Activated CD4-positive, alpha-beta T cell treated with anti-CD3 and anti-CD28 coated beads for 24 hours (primary cell): ENCODE data around the gene EMP1.

ENCODE experiments used
- DNase-seq, 2 donors: peaks; one replicate each; pipeline ENCODE4 v3.0.0-alpha.2; 2020; ENCODE audit warnings: low read depth in 2 of 2

EMP1 gene

DNA sequence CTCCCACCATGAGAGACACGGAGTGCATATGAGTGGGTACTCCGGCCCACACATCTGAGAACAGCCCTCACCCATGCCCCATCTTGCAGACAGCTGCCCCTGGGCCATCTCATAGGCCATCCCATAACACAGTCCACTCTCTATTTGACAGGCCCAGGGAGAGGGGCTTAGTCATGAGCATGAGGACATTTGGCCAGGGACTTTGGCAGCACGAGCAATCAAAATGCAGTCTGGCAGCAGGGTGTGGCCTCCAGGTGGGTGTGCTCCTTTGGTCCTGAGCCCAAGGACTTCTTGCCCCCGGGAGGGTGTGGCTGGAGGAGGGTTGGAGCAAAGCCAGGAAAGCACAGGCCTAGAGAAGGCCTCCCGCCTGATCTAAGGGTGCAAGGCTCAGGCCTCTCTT, 25.6 kb downstream of the EMP1 start:
- no peak for DNase-seq

- no peak for DNase-seq
These were observed 26.8 kb downstream of the EMP1 start for GRCh38 chr12:13223179-13223804.

- DNase-seq, result no peak
These were observed 27.4 kb downstream of the EMP1 start for GRCh38 chr12:13223941-13224340.

GRCh38 chr12:13227191-13227590, 30.7 kb downstream of the EMP1 start:
- no peak for DNase-seq

DNA sequence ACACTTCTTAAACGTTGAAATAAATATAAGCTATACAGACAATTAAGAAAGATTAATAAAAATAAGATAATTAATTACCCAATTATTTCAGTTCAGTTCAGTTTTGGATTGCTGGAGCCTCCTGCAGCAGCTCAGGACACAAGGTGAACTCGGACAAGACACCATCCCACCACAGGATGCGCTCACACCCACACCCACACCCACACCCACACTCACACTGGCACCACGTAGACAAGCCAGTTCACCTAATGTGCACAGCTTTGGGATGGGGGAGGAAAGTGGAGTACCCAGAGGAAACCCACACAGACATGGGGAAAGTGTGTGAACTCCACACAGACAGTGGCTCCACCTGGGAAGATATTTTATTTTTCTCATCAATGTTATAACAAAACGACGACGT, 32.1 kb downstream of the EMP1 start:
- no peak for DNase-seq

DNA sequence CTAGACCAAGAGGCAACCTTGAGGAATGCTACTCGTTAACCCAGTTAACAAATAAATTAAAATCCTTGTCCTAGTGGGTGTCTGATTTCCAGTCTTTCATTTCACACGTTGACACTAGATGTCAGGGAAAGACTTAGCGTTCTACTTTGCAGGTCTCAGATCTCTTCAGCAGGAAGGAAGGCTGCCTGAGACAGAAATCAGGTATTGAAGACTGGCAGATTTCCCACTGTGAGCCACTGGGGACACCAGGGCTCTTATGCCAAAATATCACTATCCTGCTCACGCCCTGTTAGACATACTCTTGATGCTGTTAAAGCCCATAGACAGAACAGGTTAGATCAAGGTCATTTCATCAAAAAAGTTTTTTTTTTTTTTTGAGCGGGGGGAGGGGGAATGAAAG, 33.0 kb downstream of the EMP1 start:
- DNase-seq, result no peak

DNA sequence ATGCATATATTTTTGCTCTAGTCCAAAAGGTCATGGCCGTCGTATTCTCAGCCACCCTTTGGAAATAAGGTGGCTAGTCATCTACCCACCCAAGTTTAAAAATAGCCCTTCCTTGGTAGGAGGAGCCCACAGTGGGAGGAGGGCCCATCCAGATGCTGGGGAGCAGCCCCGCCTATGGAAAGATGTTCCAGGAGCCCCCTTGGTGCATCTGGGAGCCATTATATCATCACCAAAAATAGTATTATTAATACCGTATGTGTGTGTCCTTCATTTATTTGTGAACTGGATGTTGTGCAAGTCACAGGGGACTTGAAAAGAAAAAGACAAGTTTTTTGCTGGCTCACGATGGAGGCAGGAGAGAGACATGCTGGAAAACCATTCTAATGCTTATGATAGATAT, 34.0 kb downstream of the EMP1 start:
- DNase-seq, result no peak

DNA sequence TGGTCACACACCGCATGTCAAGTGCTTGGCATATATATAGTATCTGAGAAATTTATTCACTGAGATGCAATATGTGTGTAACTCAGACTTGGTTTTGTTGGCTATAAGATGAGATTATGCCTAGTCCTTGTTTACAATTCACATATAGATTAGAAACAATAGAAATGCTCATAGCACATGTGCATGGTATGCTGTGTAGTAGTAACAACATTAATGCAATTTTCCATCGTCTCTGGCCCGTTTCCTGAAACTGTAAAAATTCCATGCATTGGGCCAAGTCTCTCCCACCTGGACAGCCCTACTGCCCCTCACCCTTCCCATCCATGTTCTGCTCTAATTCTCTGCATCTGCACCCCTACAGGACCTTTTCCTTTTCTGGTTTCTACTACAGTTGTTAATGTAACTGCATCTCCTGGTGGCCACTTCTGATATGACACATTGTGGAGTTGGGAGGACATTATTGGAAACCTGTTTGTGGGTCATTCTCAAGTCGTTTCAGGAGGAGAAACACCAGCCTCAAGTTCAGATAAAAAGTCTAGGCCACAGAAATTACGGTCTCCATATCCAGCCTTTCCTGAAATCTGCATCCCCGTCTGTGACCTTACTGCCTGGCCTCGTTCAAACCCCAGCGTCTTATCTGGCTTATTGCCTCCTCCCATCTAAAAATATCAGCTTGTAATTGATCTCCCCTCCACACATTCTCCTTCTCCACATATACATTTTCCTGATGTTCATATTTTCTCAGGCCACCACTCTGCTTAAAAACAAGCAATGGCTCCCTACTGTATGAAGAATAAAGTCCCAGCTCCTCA, 37.5 kb downstream of the EMP1 start:
- peak; percentile 17 to 24 for DNase-seq

- DNase-seq, result no peak
These were observed 41.7 kb downstream of the EMP1 start for GRCh38 chr12:13238204-13238603.

DNA sequence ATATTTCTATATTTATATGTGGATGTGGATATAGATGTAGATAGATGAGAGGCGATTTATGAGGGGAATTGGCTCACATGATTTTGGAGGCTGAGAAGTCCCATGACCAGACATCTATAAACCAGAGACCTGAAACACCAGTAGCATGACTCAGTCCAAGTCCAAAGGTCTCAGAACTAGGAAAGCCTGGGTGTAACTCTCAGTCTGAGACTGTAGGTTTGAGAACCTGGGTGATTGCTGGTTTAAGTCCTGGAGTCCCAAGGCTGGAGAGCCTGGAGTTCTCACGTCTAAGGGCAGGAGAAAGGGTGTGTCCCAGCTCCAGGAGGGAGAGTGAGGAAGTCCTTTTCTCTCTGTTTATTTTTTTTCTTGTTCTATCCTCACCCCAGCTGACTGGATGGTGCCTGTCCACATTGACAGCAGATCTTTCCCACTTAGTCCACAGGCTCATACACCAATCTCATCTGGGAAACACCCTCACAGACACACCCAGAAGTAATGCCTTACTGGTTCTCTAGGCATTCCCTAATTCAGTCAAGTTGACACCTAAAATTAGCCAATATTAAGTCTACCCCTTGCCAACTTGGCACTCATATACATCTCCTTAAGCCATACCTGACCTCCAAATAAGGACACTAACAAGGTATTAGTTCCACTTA, 45.4 kb downstream of the EMP1 start:
- DNase-seq, result no peak

- no peak for DNase-seq
These were observed 46.4 kb downstream of the EMP1 start for GRCh38 chr12:13242936-13243335.

- no peak for DNase-seq
These were observed 47.1 kb downstream of the EMP1 start for GRCh38 chr12:13243516-13244070.

- DNase-seq, result no peak
These were observed 51.1 kb downstream of the EMP1 start for GRCh38 chr12:13247596-13247995.

DNA sequence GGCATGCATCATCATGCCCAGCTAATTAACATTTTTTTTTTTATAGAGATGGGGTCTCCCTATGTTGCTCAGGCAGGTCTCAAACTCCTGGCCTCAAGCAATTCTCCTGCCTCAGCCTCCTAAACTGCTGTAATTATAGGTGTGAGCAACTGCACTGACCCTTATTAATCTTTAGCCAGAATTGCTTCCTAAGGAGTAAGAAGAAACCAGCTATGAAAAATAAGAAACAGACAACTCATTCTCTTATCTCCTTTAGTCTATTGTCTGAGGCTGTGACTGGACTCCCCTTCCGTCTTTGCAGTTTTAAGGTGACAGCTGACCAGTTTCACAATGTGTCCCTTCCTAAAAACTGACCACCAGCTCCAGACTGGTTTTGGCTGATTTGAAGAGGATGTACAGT, 52.4 kb downstream of the EMP1 start:
- no peak for DNase-seq

DNA sequence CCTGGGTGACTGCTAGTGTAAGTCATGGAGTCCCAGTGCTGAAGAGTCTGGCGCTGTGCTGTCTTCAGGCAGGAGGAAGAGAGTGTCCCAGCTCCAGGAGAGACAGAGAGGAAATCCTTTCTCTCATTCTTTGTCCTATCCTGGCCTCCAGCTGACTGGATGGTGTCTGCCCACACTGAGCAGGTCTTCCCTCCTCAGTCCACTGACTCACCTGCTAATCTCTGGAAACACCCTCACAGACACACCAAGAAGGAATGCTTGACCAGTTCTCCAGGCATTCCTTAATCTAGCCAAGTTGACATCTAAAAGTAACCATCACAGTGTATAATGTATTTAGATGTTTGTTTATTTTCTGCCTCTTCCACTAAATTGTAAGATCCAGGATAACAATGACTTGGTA, 53.9 kb downstream of the EMP1 start:
- no peak for DNase-seq

DNA sequence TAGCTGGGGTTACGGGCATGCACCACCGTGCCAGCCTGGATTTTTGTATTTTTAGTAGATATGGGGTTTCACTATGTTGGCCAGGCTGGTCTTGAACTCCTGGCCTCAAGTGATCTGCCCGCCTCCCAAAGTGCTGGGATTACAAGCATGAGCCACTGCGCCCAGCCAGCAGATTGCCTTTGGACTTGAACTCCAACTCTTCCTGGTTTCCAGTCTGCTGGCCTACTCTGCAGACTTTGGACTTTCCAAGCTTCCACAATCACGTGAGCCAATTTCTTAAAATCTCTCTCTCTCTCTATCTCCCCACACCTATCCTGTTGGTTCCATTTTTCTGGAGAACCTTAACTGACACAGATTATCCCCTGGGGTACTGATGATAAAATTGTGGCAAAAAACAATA, 55.0 kb downstream of the EMP1 start:
- no peak for DNase-seq

GRCh38 chr12:13252024-13252423, 55.5 kb downstream of the EMP1 start:
- DNase-seq, result no peak

GRCh38 chr12:13252616-13253015, 56.1 kb downstream of the EMP1 start:
- DNase-seq, result no peak

DNA sequence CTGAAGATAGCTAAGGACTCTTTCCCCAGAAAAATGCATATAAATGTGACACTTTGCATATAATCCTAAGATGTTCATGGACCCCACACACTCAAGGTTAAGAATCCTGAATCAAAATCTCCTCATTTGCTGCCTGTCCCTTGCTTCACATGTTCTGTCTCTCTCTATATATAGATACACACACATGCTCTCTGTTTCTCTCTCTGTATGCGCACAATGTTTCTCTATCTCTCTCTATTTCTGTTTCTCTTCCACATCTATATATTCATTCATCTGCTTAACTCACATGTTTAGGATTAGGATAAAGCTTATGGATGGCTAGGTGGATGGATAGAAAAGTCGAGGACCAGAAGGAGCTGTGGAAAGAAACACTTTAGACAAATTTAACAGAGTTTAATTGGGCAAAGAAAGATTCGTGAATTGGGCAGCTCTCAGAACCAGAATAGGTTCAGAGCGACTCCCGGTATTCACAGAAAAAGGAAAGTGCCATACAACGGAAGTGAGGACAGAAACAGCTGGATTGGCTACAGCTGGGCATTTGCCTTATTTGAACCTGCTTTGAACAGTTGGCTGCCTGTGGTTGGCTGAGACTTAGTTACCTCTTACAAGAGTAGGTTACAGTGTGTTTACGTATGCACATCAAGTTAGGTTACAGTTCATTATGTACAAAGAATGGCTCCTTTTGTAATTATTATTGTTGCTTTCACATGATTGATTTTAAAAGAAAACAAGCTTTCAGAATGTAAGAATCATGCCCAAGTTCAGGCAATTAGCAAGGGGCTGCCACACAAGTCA, 57.6 kb downstream of the EMP1 start:
- no peak for DNase-seq

DNA sequence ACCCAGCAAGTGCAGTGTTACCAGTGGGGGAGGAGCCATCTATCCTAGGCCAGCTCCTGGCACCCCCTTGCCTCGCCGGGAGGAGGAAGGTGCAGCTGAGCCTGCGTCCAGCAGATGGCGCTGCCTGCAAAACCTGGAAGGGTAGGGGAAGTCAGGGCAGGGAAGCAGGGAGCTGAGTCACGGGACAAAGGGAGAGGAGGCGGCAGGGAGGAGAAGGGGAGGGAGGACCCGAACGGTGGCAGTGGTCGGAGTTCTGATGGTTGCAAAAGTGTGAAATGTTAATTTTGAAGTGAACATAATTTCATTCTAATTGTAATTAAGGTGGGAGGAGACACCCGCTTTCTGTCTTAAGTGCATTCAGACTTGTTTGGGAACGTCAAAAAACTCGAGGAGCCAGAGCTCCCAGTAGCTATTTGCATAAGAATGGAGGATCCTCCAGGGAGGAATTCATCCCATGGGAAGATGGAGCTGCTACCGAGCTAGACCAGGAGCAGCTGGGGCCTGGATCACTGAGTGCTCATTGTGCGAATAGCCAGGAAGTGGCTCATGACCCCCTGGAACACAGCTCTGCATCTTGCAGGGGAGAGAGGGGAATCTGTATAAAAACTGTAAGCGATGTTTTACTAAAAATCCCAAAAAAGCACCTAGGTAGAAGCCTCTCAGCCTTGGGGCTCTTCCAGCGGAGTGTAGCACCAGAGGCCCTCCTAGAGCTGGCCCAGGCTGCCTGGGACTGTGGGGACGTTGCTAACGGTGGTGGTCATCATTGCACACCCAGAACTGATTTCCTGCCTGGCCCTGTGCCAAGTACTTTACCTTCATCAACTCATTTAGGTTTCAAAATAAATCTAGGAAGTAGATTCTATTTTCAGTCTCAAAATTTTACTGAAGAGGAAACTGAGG, 59.5 kb downstream of the EMP1 start:
- peak; percentile 69 to 80 for DNase-seq

- DNase-seq, result no peak
These were observed 60.1 kb downstream of the EMP1 start for GRCh38 chr12:13256692-13257045.
